MM.1S (cell line): ENCODE data around the gene COL18A1.

Experiments used
- DNase-seq: peaks from one replicate; pipeline ENCODE4 v3.0.0-alpha.2; 2015
- H2AFZ ChIP-seq: fragments of 300-600 bp; sonication (generic); 2 replicates; pipeline ENCODE4 v1.6.0; 2016; ENCODE audit warnings: antibody characterized with exemption, low read length
- H3F3A ChIP-seq: fragments of 300-600 bp; sonication (generic); 2 replicates; pipeline ENCODE4 v1.6.1; 2016; ENCODE audit warnings: mild to moderate bottlenecking, antibody characterized with exemption, low read length, moderate library complexity, mixed read lengths; ENCODE audit not compliant: insufficient read depth
- H3K27ac ChIP-seq: fragments of 300-600 bp; sonication (generic); 2 replicates; pipeline ENCODE4 v1.5.1; 2016; ENCODE audit warnings: mild to moderate bottlenecking, low read length
- H3K27me3 ChIP-seq: fragments of 300-600 bp; sonication (generic); replicated peaks from 2 replicates; pipeline ENCODE4 v1.6.0; 2016; ENCODE audit warnings: low read length; ENCODE audit not compliant: insufficient read depth
- H3K36me3 ChIP-seq: fragments of 300-600 bp; sonication (generic); replicated peaks from 2 replicates; pipeline ENCODE4 v1.6.1; 2016; ENCODE audit warnings: mild to moderate bottlenecking, low read length, mixed read lengths; ENCODE audit not compliant: insufficient read depth
- H3K4me1 ChIP-seq: fragments of 300-600 bp; sonication (generic); 2 replicates; pipeline ENCODE4 v1.6.1; 2016; ENCODE audit warnings: low read length, mixed read lengths
- H3K4me2 ChIP-seq: fragments of 300-600 bp; sonication (generic); 2 replicates; pipeline ENCODE4 v1.6.0; 2016; ENCODE audit warnings: low read depth, low read length
- H3K4me3 ChIP-seq: fragments of 300-600 bp; sonication (generic); 2 replicates; pipeline ENCODE4 v1.5.1; 2016; ENCODE audit warnings: low read length, mixed read lengths
- H3K79me2 ChIP-seq: fragments of 300-600 bp; sonication (generic); 2 replicates; pipeline ENCODE4 v1.6.1; 2016; ENCODE audit warnings: mixed run types, low read length, mixed read lengths
- H3K9ac ChIP-seq: fragments of 300-600 bp; sonication (generic); 2 replicates; pipeline ENCODE4 v1.6.1; 2016; ENCODE audit warnings: low read length, mixed read lengths
- H3K9me2 ChIP-seq: fragments of 300-600 bp; sonication (generic); replicated peaks from 2 replicates; pipeline ENCODE4 v1.6.1; 2016; ENCODE audit warnings: mild to moderate bottlenecking, low read length, mixed read lengths; ENCODE audit not compliant: insufficient read depth
- H3K9me3 ChIP-seq: fragments of 300-600 bp; sonication (generic); replicated peaks from 2 replicates; pipeline ENCODE4 v1.6.1; 2016; ENCODE audit warnings: mild to moderate bottlenecking, low read length, mixed read lengths; ENCODE audit not compliant: insufficient read depth
- H4K20me1 ChIP-seq: fragments of 300-600 bp; sonication (generic); 2 replicates; pipeline ENCODE4 v1.6.1; 2016; ENCODE audit warnings: mild to moderate bottlenecking, low read length, moderate library complexity, mixed read lengths; ENCODE audit not compliant: insufficient read depth
- CTCF ChIP-seq: fragments of 300-600 bp; sonication (generic); IDR thresholded peaks from 2 replicates; pipeline ENCODE4 v1.5.1; 2016; ENCODE audit warnings: antibody characterized with exemption, low read length, mixed read lengths
- EZH2 ChIP-seq: fragments of 300-600 bp; sonication (generic); optimal IDR thresholded peaks from 2 replicates; pipeline ENCODE3; 2017; ENCODE audit warnings: low read depth, mild to moderate bottlenecking, antibody characterized with exemption, low read length, mixed read lengths
- EZH2phosphoT487 ChIP-seq: fragments of 300-600 bp; sonication (generic); IDR thresholded peaks from 2 replicates; pipeline ENCODE4 v1.6.1; 2018; ENCODE audit warnings: antibody characterized with exemption, low read length

COL18A1 gene

GRCh38 chr21:45548711-45549491, 143.9 kb downstream of the COL18A1 start:
- Histone ChIP-seq H3K27me3 (peaks cover 51% of the 10 kb centered on the region), H3K4me2 (no peak overlapping the region)
- no peak for TF ChIP-seq EZH2phosphoT487
- no peak for TF ChIP-seq CTCF
- no peak for TF ChIP-seq EZH2

GRCh38 chr21:45549626-45550463, 144.9 kb downstream of the COL18A1 start:
- no peak for DNase-seq
- TF ChIP-seq EZH2 (no peak), CTCF (no peak)
- H3K4me2 ChIP-seq, result no peak overlapping the region
- H4K20me1 ChIP-seq, result no peaks in the 10 kb centered on the region
- H3K79me2 ChIP-seq, result no peaks in the 10 kb centered on the region
- no peak overlapping the region for H3K9ac ChIP-seq
- no peaks in the 10 kb centered on the region for H3K4me1 ChIP-seq
- no peaks in the 10 kb centered on the region; the same call in 1 of the 2 replicates for H3F3A ChIP-seq
- no peak overlapping the region for H3K4me3 ChIP-seq
- peaks cover 51% of the 10 kb centered on the region for H3K27me3 ChIP-seq
- H3K9me2 ChIP-seq, result no peaks in the 10 kb centered on the region
- no peak overlapping the region for H3K27ac ChIP-seq
- no peaks in the 10 kb centered on the region for H3K36me3 ChIP-seq
- H2AFZ ChIP-seq, result no peak overlapping the region
- H3K9me3 ChIP-seq, result no peaks in the 10 kb centered on the region

More at GRCh38 chr21:45548711-45549491, 143.9 kb downstream of the COL18A1 start:
- no peaks in the 10 kb centered on the region for H3K4me1 ChIP-seq
- no peaks in the 10 kb centered on the region for H3K79me2 ChIP-seq
- no peak overlapping the region for H3K4me3 ChIP-seq
- no peaks in the 10 kb centered on the region for H3K9me3 ChIP-seq
- H2AFZ ChIP-seq, result no peak overlapping the region
- H3K27ac ChIP-seq, result no peak overlapping the region
- H3K9me2 ChIP-seq, result no peaks in the 10 kb centered on the region
- H4K20me1 ChIP-seq, result no peaks in the 10 kb centered on the region
- no peaks in the 10 kb centered on the region for H3K36me3 ChIP-seq
- H3F3A ChIP-seq, result no peaks in the 10 kb centered on the region; the same call in 1 of the 2 replicates
- DNase-seq, result no peak
- H3K9ac ChIP-seq, result no peak overlapping the region

- Histone ChIP-seq H3K9me3 (no peaks in the 10 kb centered on the region), H3K79me2 (no peaks in the 10 kb centered on the region), H3K9me2 (no peaks in the 10 kb centered on the region), H3K9ac (no peak overlapping the region), H3K4me2 (no peak overlapping the region), H3K27me3 (peaks cover 50% of the 10 kb centered on the region), H3F3A (peaks cover 2% of the 10 kb centered on the region), H4K20me1 (no peaks in the 10 kb centered on the region), H2AFZ (no peak overlapping the region), H3K4me1 (no peaks in the 10 kb centered on the region), H3K36me3 (no peaks in the 10 kb centered on the region), H3K4me3 (no peak overlapping the region), H3K27ac (no peak overlapping the region)
- no peak for DNase-seq
- TF ChIP-seq CTCF (no peak), EZH2phosphoT487 (no peak), EZH2 (no peak)
These were observed 145.7 kb downstream of the COL18A1 start for GRCh38 chr21:45550522-45551210.
